ENCODE measurements around the gene AGPAT3.

AGPAT3 gene

GRCh38 chr21:43993420-43993934, 128.5 kb downstream of the AGPAT3 start:
- no peak for DNase-seq (ENCODE audit: low read depth, low spot score)

- DNase-seq (ENCODE audit: low read depth, low spot score) = no peak
Observed at GRCh38 chr21:43994085-43994484, 129.1 kb downstream of the AGPAT3 start.

- DNase-seq (ENCODE audit: low read depth, low spot score) = no peak
Observed at GRCh38 chr21:43994646-43995045, 129.6 kb downstream of the AGPAT3 start.

GRCh38 chr21:43995521-43996105, 130.6 kb downstream of the AGPAT3 start:
- DNase-seq (ENCODE audit: low read depth, low spot score) = no peak

- no peak for DNase-seq (ENCODE audit: low read depth, low spot score)
Observed at GRCh38 chr21:43997766-43998742, 133.0 kb downstream of the AGPAT3 start.

GRCh38 chr21:44000360-44000759, 135.3 kb downstream of the AGPAT3 start:
- DNase-seq (ENCODE audit: low read depth, low spot score) = no peak

GRCh38 chr21:44002511-44002910, 137.5 kb downstream of the AGPAT3 start:
- DNase-seq (ENCODE audit: low read depth, low spot score) = no peak

GRCh38 chr21:44003307-44003966, 138.4 kb downstream of the AGPAT3 start:
- no peak for DNase-seq (ENCODE audit: low read depth, low spot score)

GRCh38 chr21:44005071-44005470, 140.0 kb downstream of the AGPAT3 start:
- DNase-seq (ENCODE audit: low read depth, low spot score) = no peak

- no peak for DNase-seq (ENCODE audit: low read depth, low spot score)
Observed at GRCh38 chr21:44005593-44005992, 140.6 kb downstream of the AGPAT3 start.

GRCh38 chr21:44006017-44006619, 141.1 kb downstream of the AGPAT3 start:
- no peak for DNase-seq (ENCODE audit: low read depth, low spot score)

- no peak for DNase-seq (ENCODE audit: low read depth, low spot score)
Observed at GRCh38 chr21:44006656-44007055, 141.6 kb downstream of the AGPAT3 start.

GRCh38 chr21:44010429-44010828, 145.4 kb downstream of the AGPAT3 start:
- no peak for DNase-seq (ENCODE audit: low read depth, low spot score)

GRCh38 chr21:44011123-44011522, 146.1 kb downstream of the AGPAT3 start:
- DNase-seq (ENCODE audit: low read depth, low spot score) = no peak

GRCh38 chr21:44011579-44012473, 146.8 kb downstream of the AGPAT3 start, which contains the start of gene TRAPPC10:
TSS of gene TRAPPC10 (plus strand) at chr21:44012309. CDS start at chr21:44012494, 185 bp downstream.
- peak; percentile 79 for DNase-seq (ENCODE audit: low read depth, low spot score)

- no peak for DNase-seq (ENCODE audit: low read depth, low spot score)
Observed at GRCh38 chr21:44012474-44013379, 147.7 kb downstream of the AGPAT3 start.

- no peak for DNase-seq (ENCODE audit: low read depth, low spot score)
Observed at GRCh38 chr21:44013380-44014088, 148.5 kb downstream of the AGPAT3 start.

- no peak for DNase-seq (ENCODE audit: low read depth, low spot score)
Observed at GRCh38 chr21:44017601-44018000, 152.6 kb downstream of the AGPAT3 start.

GRCh38 chr21:44018127-44018526, 153.1 kb downstream of the AGPAT3 start:
- DNase-seq (ENCODE audit: low read depth, low spot score) = no peak

Data from smooth muscle cell of the brain vasculature (primary cell).